Tibial nerve (tissue), 4 donors: Measurements from ENCODE around the gene BTLA. TPM values are rescaled to one million over a fixed set of nuclear protein-coding genes. Genes with fewer than 3 reads are reported as not detected.
"Not testable (repeated sequence)": the region's sequence is repeated elsewhere in the genome, so short reads cannot be mapped to it uniquely, and the experiment has no call there.

Experiments
- DNase-seq, 2 donors: peaks; one replicate each; pipeline ENCODE4 v3.0.0-alpha.2; 2019; ENCODE audit warnings: low spot score in 2 of 2
- H3K27ac ChIP-seq, 4 donors: fragments of 200-600 bp; sonication (generic) in 3 of 4; one replicate each; pipeline ENCODE4 v1.5.1; 2017 to 2019; ENCODE audit warnings: mild to moderate bottlenecking in 1 of 4
- H3K27me3 ChIP-seq, 2 donors: fragments of 200-600 bp; sonication (generic) in 1 of 2; one replicate each; pipeline versions ENCODE4 v1.5.1 to v1.6.0; 2017 to 2019
- H3K36me3 ChIP-seq, 3 donors: fragments of 200-600 bp; sonication (generic); one replicate each; pipeline ENCODE4 v1.5.1; 2018 to 2019
- H3K4me1 ChIP-seq, 4 donors: fragments of 200-600 bp; sonication (generic) in 3 of 4; one replicate each; pipeline ENCODE4 v1.5.1; 2017 to 2019
- H3K4me3 ChIP-seq, 4 donors: fragments of 200-600 bp; sonication (generic) in 3 of 4; one replicate each; pipeline ENCODE4 v1.5.1; 2017 to 2019; ENCODE audit warnings: mild to moderate bottlenecking in 1 of 4, moderate library complexity in 1 of 4
- H3K9me3 ChIP-seq, 4 donors: fragments of 200-600 bp; sonication (generic) in 3 of 4; one replicate each; pipeline ENCODE4 v1.5.1; 2017 to 2019
- CTCF ChIP-seq, 5 experiments: fragments of 200-600 bp in 3 of 5; fragments of 450-650 bp in 2 of 5; sonication (generic) in 3 of 5; IDR thresholded peaks; one replicate each; pipeline ENCODE4 v1.5.1; 2016 to 2019; ENCODE audit warnings: antibody characterized with exemption in 5 of 5, mild to moderate bottlenecking in 3 of 5, moderate library complexity in 2 of 5
- EP300 ChIP-seq, 2 donors: sonication (generic); formaldehyde crosslinking; IDR thresholded peaks; one replicate each; pipeline ENCODE4 v1.6.1; 2017; ENCODE audit warnings: antibody characterized with exemption in 2 of 2, mild to moderate bottlenecking in 1 of 2
- POLR2A ChIP-seq, 2 donors: fragments of 450-650 bp; IDR thresholded peaks; one replicate each; pipeline ENCODE4 v1.6.1; 2017; ENCODE audit warnings: antibody characterized with exemption in 2 of 2, mild to moderate bottlenecking in 2 of 2, moderate library complexity in 2 of 2
- WGBS, 2 donors: methylation state at CpG; one replicate each; pipeline ENCODE4 v1.1.5; 2018; 5-methylcytosine and 5-hydroxymethylcytosine counted together
- total RNA-seq, 4 donors: library from RNA; depleted of rRNA; stranded (reverse); fragments of >200 nt; gene quantifications; one replicate each; pipeline ENCODE4 v1.1.0, GENCODE V29; 2016

The BTLA gene
- total RNA-seq, 4 donors from 2014 or later, result 0.98 to 5.4 TPM; not detected in 2

GRCh38 chr3:112530573-112530972, 31.3 kb upstream of the BTLA start:
- no peaks in the 10 kb centered on the region for H3K27me3 ChIP-seq
- no peaks in the 10 kb centered on the region for H3K9me3 ChIP-seq
- no peak for DNase-seq
- WGBS, 2 donors, result 73 to 81% methylated on average over 3 of the region's 3 CpGs
- H3K4me1 ChIP-seq, result no peaks in the 10 kb centered on the region
- peaks cover 0 to 58% (median 0%) of the 10 kb centered on the region in 3 donors for H3K36me3 ChIP-seq
- no peak overlapping the region for H3K4me3 ChIP-seq
- TF ChIP-seq POLR2A (IDR thresholded peaks at IDR 0.05) (no peak), CTCF (IDR thresholded peaks at IDR 0.05) (no peak), EP300 (IDR thresholded peaks at IDR 0.05) (no peak)
- H3K27ac ChIP-seq, result no peak overlapping the region

- WGBS, 2 donors, result 92 to 93% methylated on average over 6 of the region's 6 CpGs
- not testable (repeated sequence) for H3K9me3 ChIP-seq, H3K4me1 ChIP-seq, H3K27ac ChIP-seq, H3K4me3 ChIP-seq, DNase-seq, H3K27me3 ChIP-seq
- peaks cover 0 to 34% (median 0%) of the 10 kb centered on the region in 3 donors for H3K36me3 ChIP-seq
Observed at GRCh38 chr3:112524127-112524526, 24.9 kb upstream of the BTLA start.

- 74 to 82% methylated on average over 2 of the region's 2 CpGs for WGBS, 2 donors
- peak in 1 of 2 donors; percentile 72 for DNase-seq
- TF ChIP-seq POLR2A (IDR thresholded peaks at IDR 0.05) (no peak), CTCF (IDR thresholded peaks at IDR 0.05) (peak; percentile 62 to 83 (median 67)), EP300 (IDR thresholded peaks at IDR 0.05) (no peak)
Observed at GRCh38 chr3:112519424-112520001, 20.2 kb upstream of the BTLA start.

GRCh38 chr3:112518970-112519369, 19.7 kb upstream of the BTLA start:
- not testable (repeated sequence) for H3K36me3 ChIP-seq, DNase-seq, H3K9me3 ChIP-seq, H3K4me1 ChIP-seq, H3K27me3 ChIP-seq, H3K4me3 ChIP-seq, H3K27ac ChIP-seq
- 50 to 60% methylated on average over 3 of the region's 3 CpGs for WGBS, 2 donors

More at GRCh38 chr3:112519424-112520001, 20.2 kb upstream of the BTLA start:
- H3K27ac ChIP-seq, result no peak overlapping the region
- H3K9me3 ChIP-seq, result no peaks in the 10 kb centered on the region
- H3K4me3 ChIP-seq, result no peak overlapping the region
- H3K36me3 ChIP-seq, result peaks cover 0 to 7% (median 0%) of the 10 kb centered on the region in 3 donors
- no peaks in the 10 kb centered on the region for H3K4me1 ChIP-seq
- no peaks in the 10 kb centered on the region for H3K27me3 ChIP-seq

GRCh38 chr3:112514527-112515128, 15.4 kb upstream of the BTLA start:
- H3K27me3 ChIP-seq, result no peaks in the 10 kb centered on the region
- peaks cover 0 to 3% (median 0%) of the 10 kb centered on the region in 4 donors for H3K4me1 ChIP-seq
- 43 to 50% methylated on average over 2 of the region's 2 CpGs for WGBS, 2 donors
- H3K27ac ChIP-seq, result no peak overlapping the region
- TF ChIP-seq EP300 (IDR thresholded peaks at IDR 0.05), result no peak
- TF ChIP-seq CTCF (IDR thresholded peaks at IDR 0.05), result no peak
- no peak for TF ChIP-seq POLR2A (IDR thresholded peaks at IDR 0.05)
- H3K9me3 ChIP-seq, result no peaks in the 10 kb centered on the region
- no peak for DNase-seq
- H3K4me3 ChIP-seq, result no peak overlapping the region
- H3K36me3 ChIP-seq, result no peaks in the 10 kb centered on the region

GRCh38 chr3:112512320-112512719, 13.0 kb upstream of the BTLA start:
- Histone ChIP-seq H3K4me1 (peaks cover 0 to 11% (median 0%) of the 10 kb centered on the region in 4 donors), H3K9me3 (no peaks in the 10 kb centered on the region), H3K36me3 (no peaks in the 10 kb centered on the region), H3K27me3 (no peaks in the 10 kb centered on the region), H3K4me3 (no peak overlapping the region), H3K27ac (no peak overlapping the region)
- TF ChIP-seq CTCF (IDR thresholded peaks at IDR 0.05) (no peak), POLR2A (IDR thresholded peaks at IDR 0.05) (no peak), EP300 (IDR thresholded peaks at IDR 0.05) (no peak)
- no peak for DNase-seq
